Spleen (tissue), 7 donors: ENCODE measurements around the gene RFX2.

Experiments
- POLR2A ChIP-seq, 3 donors: fragments of 450-650 bp; IDR thresholded peaks; one replicate each; pipeline ENCODE4 v1.5.1; 2017; ENCODE audit warnings: antibody characterized with exemption in 3 of 3, mild to moderate bottlenecking in 1 of 3
- TF ChIP-seq, protein P1 (sequence below), 11 experiments: fragments of 200-600 bp in 7 of 11; fragments of 450-650 bp in 4 of 11; sonication (generic) in 4 of 11; IDR thresholded peaks in 8 of 11; conservative IDR thresholded peaks in 3 of 11; 1 replicate in 7 of 11; 2 replicates in 4 of 11; pipeline versions ENCODE4 v1.4.0 to v1.8.0; 2016 to 2021; ENCODE audit warnings: antibody characterized with exemption in 11 of 11, inconsistent platforms in 4 of 11, mild to moderate bottlenecking in 1 of 11
- donor health status: DM: no; HTN: no; CAD: no; lungs with moderate emphysema.
- donor health status: DM: no; HTN: no; CAD: no.
- donor health status: DM: no; HTN: no; CAD: no.

DNA sequence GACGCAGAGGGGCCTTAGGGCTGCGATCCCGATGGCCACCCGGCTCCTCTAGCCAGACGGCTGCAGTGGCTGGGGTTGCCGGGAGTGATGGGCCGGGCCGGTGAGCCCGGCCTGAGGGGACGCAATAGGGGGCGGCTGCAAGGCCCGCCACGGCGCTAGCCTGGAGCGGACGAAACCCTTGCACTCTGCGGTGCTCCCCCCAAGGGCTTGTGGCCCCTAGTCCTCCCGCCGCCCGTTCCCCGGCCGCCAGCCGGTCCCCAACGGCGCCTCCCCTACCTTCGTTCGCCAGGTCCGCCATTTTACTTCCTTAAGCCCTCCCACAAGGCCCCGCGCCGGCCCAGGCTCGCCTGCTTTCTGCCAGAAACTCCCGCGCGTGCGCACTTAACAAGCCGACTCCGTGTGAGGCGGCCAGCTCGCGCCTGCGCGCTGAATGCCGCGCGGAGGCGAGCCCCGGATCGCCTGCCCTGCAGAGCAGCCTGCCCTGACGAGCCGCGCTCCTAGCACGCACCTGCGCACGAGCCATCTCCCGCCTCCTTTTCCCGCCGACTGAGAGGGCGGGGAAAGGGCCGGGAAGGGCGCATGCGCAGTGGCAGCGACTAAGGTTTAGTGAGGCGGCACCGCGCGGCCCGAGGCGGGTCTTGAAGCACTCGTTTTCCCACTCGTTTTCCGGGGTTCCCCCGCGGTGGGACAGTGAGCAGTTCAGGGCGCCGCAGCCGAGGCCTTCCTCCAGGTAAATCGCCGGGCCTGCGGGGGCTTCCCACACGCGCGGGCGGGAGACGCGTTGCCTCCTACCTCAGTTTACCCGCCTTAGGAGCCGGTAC is 132.3 kb downstream of the RFX2 start, which contains the start of gene RANBP3:
- TF ChIP-seq, protein P1, sequence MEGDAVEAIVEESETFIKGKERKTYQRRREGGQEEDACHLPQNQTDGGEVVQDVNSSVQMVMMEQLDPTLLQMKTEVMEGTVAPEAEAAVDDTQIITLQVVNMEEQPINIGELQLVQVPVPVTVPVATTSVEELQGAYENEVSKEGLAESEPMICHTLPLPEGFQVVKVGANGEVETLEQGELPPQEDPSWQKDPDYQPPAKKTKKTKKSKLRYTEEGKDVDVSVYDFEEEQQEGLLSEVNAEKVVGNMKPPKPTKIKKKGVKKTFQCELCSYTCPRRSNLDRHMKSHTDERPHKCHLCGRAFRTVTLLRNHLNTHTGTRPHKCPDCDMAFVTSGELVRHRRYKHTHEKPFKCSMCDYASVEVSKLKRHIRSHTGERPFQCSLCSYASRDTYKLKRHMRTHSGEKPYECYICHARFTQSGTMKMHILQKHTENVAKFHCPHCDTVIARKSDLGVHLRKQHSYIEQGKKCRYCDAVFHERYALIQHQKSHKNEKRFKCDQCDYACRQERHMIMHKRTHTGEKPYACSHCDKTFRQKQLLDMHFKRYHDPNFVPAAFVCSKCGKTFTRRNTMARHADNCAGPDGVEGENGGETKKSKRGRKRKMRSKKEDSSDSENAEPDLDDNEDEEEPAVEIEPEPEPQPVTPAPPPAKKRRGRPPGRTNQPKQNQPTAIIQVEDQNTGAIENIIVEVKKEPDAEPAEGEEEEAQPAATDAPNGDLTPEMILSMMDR (IDR thresholded peaks at IDR 0.05 in 8 of 11, conservative IDR thresholded peaks at IDR 0.05 in 3 of 11) = peak in 2 of 11 experiments; percentile 6 to 41
- peak in 2 of 3 donors; percentile 29 to 31 for TF ChIP-seq POLR2A (IDR thresholded peaks at IDR 0.05)
